Stimulated activated CD8-positive, alpha-beta memory T cell treated with anti-CD3 and anti-CD28 coated beads, Interleukin-7, amount 100 ng/mL, for 4 hours (primary cell): ENCODE measurements around the gene CHRNB1.
A peak's percentile ranks its signal among the peaks of the same experiment; 100 is the strongest.

Experiments used
- DNase-seq, 2 donors: peaks; one replicate each; pipeline ENCODE4 v3.0.0-alpha.2; 2020; ENCODE audit warnings: low read depth in 2 of 2

CHRNB1 gene

GRCh38 chr17:7414837-7415236, 30.0 kb upstream of the CHRNB1 start:
- no peak for DNase-seq

GRCh38 chr17:7415784-7416183, 29.1 kb upstream of the CHRNB1 start:
- no peak for DNase-seq

- DNase-seq, result no peak
Observed at GRCh38 chr17:7416323-7416722, 28.5 kb upstream of the CHRNB1 start.

GRCh38 chr17:7417056-7417655, 27.7 kb upstream of the CHRNB1 start:
- DNase-seq, result no peak

- DNase-seq, result no peak
Observed at GRCh38 chr17:7418472-7419152, 26.2 kb upstream of the CHRNB1 start.

- DNase-seq, result no peak
Observed at GRCh38 chr17:7419819-7420610, 24.8 kb upstream of the CHRNB1 start, which contains the start of gene SPEM1. Gene SPEM1 (plus strand): TSS chr17:7420324. CDS start chr17:7420385, 61 bp downstream.

- no peak for DNase-seq
Observed at GRCh38 chr17:7421186-7421585, 23.7 kb upstream of the CHRNB1 start.

- DNase-seq, result no peak
Observed at GRCh38 chr17:7423679-7424078, 21.2 kb upstream of the CHRNB1 start.

GRCh38 chr17:7425316-7425715, 19.5 kb upstream of the CHRNB1 start, which contains the start of gene SPEM2:
Gene SPEM2 (plus strand): TSS chr17:7425616. CDS start chr17:7425689, 73 bp downstream.
- no peak for DNase-seq

- no peak for DNase-seq
Observed at GRCh38 chr17:7425756-7426155, 19.1 kb upstream of the CHRNB1 start.

GRCh38 chr17:7426203-7426863, 18.5 kb upstream of the CHRNB1 start:
- no peak for DNase-seq

GRCh38 chr17:7426896-7427489, 17.9 kb upstream of the CHRNB1 start:
- no peak for DNase-seq

- DNase-seq, result no peak
Observed at GRCh38 chr17:7427549-7427948, 17.3 kb upstream of the CHRNB1 start.

- no peak for DNase-seq
Observed at GRCh38 chr17:7428557-7428956, 16.3 kb upstream of the CHRNB1 start, which contains the start of gene SPEM3. Gene SPEM3 (plus strand): TSS chr17:7428857. CDS start chr17:7428903, 46 bp downstream.

- no peak for DNase-seq
Observed at GRCh38 chr17:7429722-7430121, 15.1 kb upstream of the CHRNB1 start.

GRCh38 chr17:7431231-7431630, 13.6 kb upstream of the CHRNB1 start:
- no peak for DNase-seq

GRCh38 chr17:7432296-7432695, 12.6 kb upstream of the CHRNB1 start:
- no peak for DNase-seq

- DNase-seq, result peak; percentile 19 to 42
Observed at GRCh38 chr17:7435676-7436555, 8.9 kb upstream of the CHRNB1 start.

- peak; percentile 43 to 77 for DNase-seq
Observed at GRCh38 chr17:7436556-7437368, 8.1 kb upstream of the CHRNB1 start.
